NCI-H2081 (cell line): ENCODE measurements around the gene ALDOA.
"Not testable (repeated sequence)": the region's sequence is repeated elsewhere in the genome, so short reads cannot be mapped to it uniquely, and the experiment has no call there.

Experiments used
- DNase-seq, 2 experiments: peaks; one replicate each; lab custom pipeline; 2025; lab: John Stamatoyannopoulos, UW

ALDOA gene

DNA sequence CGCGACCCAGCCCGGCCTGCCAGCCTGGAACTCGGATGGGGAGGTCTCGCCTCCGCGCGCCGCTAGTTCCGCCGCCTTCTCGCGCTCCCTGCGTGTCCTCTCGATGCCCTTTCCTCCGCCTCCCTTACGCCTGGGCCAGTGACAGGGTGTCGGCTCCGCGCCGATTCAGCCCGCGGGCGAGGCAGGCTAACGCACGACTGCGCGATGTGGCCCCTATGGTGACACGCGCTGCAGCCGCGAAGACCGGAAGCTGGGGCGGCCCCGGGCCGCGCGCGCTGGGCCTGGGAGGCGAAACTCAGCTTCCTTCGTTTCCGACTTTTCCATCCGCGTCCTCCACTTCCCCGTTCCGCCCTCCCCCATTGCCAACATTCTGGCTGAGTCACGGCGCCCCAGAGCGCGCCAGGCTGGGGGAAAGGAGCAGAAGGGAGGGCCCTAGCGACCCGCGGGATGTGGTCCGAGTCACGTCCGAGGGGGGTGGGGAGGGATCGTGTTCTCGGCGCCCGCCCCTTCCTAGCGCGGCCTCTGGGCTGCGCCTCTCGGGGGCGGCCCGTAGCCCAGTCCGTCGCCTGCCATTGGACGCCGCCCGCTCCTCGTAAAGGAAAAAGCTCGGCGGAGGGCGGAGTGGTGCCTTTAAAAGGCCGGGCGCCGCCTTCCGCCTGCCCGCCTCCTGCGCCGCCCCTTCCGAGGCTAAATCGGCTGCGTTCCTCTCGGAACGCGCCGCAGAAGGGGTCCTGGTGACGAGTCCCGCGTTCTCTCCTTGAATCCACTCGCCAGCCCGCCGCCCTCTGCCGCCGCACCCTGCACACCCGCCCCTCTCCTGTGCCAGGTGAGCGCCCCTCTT lies at the start of gene ALDOA:
ALDOA (plus strand) TSS at position 659 of the 841 bp plus-strand sequence. CDS start 1,138 bp downstream, outside the sequence.
- peak; percentile 93 to 94 for DNase-seq

DNA sequence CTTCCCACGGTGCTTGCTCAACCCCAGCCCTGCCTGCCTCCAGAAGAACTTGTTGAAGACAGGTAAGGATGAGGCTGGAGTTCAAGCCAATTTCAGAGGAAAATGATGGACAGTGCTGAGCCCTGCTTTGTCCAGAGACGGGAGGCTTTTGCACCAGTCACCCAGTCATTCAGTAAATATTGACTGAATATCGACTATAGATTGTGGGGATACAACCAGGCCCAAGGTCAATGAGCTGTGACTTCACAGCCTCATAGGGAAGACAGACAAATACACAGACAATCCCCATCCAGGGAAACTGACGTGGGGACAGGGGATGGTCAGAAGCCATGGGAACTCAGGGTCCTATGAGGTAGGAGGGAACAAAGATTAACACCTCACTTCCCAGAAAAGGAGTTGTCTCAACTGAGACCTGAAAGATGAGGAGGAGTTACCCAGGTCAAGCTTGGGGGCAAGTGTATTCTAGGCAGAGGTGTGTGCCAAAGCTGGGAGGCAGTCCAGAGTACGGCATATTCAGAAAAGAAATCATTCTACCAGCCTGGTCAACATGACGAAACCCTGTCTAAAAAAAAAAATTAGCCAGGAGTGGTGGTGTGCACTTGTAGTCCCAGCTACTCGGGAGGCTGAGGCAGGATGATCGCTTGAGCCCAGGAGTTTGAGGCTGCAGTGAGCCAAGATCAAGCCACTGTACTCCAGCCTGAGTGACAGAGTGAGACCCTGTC lies 48.8 kb upstream of the ALDOA start:
- no peak for DNase-seq

DNA sequence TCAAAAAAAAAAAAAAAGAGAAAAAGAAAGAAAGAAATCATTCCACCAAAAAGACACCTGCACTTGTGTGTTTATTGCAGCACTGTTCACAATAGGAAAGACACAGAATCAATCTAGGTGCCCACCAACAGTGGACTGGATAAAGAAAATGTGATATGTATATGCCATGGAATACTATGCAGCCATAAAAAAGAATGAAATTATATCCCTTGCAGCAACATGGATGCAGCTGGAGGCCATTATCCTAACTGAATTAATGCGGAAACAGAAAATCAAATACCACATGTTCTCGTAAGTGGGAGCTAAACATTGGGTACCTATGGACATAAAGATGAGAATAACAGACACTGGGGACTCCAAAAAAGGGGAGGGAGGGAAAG lies 48.3 kb upstream of the ALDOA start:
- no peak for DNase-seq

DNA sequence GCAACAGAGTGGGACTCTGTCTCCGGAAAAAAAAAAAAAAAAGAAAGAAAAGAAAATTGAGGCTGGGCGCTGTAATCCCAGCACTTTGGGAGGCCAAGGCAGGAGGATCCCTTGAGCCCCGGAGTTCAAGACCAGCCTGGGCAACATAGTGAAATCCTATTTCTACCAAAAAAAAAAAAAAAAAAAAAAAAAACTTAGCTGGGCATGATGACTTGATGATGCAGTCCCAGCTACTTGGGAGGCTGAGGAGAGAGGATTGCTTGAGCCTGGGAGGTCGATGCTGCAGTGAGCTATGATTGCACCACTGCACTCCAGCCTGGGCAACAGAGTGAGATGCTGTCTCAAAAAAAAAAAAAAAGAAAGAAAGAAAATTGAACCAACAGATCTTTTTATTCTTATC lies 47.6 kb upstream of the ALDOA start:
- not testable (repeated sequence) for DNase-seq

DNA sequence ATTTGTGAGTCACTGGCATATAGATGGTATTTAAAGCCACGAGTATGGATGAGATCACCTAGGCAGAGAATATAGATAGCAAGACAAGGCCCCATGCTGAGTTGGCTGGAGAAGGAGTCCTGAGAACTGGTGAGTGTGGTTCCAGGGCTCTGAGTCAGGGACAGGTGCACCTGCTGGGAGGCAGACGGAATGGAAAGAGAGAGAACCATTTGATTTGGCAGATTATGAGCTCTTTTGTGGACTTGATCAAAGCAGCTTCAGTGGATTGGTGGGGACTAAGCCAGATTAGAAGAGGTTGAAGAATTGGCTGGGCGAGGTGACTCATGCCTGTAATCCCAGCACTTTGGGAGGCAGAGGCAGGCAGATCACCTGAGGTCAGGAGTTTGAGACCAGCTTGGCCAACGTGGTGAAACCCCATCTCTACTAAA lies 46.8 kb upstream of the ALDOA start:
- DNase-seq, result no peak

DNA sequence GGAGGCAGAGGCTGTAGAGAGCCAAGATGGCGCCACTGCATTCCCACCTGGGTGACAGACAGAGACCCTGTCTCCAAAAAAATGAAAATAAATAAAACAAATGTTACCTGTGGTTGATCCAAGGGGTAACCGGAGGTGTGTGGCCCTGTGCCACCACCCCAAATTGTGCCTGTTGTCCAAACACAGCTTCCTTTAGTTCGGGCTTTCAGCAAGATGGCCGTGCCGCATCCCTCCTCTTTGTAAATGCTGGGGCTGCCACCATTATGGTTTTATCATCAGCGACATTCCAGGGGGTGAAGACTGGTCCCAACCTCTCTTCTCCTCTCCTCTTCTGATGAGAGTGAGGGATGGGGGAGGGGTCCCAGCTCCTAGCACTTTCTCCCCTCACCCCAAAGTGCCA lies 42.7 kb upstream of the ALDOA start, which contains the start of gene C16orf92:
C16orf92 (plus strand) TSS at position 312 of the 400 bp plus-strand sequence. CDS start 143 bp downstream, outside the sequence.
- no peak for DNase-seq

DNA sequence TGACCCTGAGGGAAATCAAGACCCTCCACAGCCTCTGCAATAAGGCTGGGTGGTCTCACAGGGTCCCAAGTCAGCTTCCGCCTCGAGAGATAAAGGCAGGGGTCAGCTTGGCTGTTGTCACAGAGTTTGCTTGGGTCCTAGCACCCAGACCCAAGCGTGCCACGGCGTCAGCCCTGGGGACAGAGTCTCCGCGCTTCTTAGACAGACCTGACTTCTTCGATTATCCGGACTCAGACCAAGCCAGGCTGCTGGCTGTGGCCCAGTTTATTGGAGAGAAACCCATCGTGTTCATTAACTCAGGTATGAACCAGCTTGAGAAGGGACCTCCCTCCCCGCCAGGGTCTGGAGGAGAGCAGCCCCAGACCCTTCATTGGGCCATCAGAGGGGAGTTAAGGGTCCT lies 42.0 kb upstream of the ALDOA start:
- DNase-seq, result no peak

DNA sequence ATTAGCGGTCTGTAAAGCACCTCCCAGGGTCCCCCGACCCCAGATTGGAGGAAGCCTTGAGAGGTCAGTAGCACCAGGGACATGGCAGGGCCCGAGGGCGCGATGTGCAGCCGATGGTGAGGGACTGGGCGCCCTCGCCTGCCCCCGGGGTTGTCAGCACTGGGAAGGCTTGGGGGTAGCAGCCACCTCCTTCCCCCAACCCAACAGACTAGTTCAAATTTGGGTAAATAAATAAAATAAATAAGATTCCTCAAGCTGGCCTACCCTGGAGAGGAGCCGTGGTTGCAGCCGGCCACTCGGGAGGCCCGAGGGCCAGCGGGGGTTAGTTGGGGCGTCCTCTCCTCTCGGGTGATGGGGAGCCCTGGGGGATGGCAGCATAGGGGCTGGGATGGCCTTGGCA lies 41.1 kb upstream of the ALDOA start:
- no peak for DNase-seq

DNA sequence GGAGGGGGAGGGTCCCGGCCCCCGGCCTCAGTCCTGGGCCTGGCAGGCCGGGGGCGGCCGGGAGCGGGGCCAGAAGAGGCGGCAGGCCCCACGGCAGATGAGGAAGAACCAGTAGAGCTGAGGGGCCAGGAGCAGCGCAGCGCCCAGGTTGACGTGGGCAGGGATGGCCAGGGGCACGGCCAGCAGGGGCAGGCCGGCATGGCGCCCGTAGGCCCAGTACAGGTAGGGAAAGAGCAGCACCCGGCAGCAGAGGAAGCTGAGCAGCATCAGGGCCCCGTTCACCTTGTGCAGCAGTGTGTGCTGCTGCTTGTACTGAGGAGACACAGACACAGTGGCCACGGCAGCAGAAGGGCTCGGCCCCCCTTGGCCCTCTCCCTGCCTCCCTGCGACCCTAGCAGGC lies 40.4 kb upstream of the ALDOA start:
- no peak for DNase-seq

DNA sequence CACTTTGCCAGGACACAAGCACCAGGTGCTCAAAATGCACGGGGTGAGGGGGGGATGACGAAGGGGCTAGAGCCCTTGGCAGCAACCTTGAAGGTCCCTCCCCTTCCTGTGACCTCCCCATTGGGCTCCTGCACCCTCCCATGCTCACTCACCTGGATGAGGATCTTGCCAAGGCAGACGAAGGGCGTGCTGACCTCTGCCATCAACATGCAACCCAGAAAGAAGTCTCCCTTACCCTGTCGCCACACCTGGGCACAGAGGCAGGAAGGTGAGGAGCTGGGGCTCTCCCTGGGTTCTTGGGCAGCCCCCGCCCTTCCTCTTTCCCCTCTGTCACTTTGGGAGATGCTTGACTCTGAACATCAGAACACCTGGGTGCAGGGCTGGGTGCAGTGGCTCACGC lies 40.0 kb upstream of the ALDOA start:
- no peak for DNase-seq

DNA sequence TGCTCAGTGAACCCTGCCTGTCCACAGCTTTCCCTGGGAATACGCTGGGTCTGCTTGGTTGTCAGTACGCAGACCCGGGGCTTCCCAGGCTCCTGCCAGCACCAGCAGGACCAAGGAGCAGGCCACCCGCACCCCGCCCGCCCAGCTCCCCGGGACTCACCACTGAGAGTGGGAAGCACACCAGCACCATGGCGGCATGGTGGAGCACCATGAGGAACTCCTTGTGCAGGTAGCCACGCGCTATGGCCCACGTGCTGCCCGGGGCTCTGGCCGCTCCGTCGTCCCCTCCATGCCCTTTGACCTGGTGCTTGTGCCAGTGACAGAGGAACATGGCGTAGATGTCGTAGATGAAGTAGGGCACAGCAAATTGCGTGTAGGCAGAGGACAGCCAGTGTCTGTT lies 39.1 kb upstream of the ALDOA start:
- no peak for DNase-seq

DNA sequence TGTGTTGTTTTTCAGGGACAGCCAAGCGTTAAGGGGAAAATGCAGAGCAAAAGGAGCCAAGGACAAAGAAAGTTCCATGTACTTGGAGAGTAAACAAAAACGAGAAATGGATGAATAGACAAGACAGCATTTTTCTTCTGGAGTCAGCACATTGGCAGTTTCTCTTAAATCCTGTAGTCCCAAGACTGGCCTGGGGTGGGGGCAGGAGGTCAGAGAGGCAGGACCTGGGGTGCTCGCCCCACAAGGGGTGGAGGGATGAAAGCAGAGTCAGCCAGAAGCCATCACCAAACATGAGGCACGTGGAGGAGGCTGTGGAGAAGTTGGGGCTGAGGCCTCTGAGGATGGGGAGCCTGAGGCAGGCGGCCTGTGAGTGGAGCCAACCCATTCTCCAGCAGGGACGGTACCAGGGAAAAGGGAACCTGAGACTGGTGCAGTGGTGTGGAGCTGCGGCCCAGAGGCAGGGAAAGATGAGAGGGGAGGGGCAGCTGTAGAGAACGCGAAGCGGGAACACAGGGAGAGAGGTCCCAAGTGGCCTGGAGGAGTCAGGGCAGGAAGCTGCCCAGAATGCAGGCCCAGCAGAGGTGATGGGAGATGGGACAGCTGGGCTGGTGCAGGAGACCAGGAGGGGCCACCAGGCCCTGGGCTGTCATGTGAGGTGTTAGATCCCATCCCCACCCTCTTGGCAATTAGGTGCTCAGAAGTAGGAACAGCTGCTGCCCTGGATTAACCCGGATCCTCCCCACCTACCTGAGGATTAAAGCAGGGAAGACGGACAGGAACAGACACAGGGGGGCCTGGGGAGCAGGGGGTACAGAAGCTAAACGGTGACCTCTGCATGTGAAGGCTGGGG lies 37.7 kb upstream of the ALDOA start:
- DNase-seq, result no peak

DNA sequence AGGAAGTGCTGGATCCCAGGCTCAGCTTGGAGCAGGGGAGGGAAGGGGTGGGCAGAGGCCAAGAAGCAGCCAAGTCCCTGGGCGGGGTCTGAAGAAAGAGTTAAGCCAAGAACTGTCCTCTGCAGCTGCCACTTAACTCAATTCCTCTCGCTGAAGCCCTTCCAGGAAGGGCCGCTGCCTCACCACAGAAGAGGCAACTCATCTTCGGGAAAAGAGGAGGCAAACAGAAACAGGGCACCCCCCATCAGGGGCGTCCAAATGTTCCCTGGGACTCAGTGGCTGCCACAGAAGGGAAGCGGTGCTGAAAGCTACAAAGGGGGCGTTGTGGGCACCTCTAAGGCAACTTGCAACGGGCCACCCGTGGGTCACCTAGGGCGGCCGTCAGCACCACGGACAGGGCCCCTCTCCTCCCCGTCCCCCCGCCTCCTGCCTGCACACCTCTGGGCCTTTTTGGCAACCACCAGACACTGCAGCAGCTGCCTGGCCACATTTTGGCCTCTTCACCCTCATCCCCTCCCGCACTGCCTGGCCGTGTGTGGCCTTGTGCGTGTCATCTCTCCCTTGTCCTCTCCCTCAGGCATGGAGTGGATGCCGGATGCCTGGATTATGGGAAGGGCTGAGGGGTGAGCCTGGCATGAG lies 37.0 kb upstream of the ALDOA start:
- no peak for DNase-seq

DNA sequence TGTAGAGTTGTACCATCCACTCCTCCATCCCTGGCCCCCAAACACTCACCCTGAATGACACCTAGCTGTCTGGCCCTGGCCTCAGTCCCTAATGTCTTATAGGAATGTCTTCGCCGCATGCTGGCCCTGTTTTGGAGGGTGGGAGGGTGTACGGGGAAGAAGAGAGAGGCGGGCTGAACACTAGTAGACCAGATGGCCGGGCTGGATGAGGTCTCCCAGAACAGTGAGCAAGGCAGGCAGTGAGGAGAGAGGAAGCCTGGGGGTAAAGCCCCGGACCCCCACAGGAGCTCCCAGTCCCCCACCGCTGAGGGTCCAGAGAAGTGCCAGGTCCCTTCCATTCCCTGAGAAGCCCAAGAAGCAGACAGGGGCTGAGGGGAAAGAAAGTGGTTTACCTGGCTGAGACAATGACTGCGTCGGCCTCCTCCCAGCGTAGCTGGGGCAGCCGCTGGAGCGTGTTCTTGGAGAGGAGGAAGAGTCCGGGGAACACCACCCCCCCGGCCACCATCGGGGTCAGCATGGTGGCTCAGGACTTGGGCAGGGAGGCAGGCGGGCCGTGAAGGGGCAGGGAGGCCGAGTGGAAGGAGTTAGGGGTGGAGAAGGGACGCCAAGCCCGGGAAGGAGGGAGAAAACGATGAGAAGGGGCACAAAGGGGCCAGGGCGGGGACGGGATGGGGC lies 35.4 kb upstream of the ALDOA start:
- no peak for DNase-seq

DNA sequence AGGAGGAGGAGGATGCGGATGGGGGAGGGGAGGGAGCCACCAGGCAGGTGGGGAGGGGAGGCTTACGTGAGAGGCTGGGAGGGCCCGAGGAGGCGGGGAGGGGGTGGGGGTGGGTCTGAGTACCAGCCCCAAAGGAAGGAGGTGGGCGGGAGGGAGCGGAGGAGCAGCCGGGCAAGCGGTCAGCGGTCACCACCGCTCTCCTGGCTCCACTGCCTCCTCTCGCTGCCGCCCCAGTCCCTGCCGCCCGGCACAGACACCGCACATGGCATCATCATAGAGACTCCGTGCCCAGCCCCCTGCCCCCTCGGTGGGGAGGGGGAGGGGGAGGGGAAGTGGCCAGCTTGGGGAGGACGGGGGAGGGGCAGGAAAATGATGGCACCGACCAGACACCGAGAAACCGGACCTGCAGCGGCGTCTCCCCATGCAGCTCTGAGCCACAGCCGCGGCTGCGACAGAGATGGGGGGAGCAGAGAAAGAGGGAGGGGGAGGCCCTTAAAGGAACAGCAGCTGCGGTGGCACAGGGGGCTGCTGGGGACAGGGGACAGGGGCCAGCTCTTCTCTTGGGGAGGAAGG lies 34.6 kb upstream of the ALDOA start, which contains the start of gene TLCD3B:
TLCD3B (minus strand) TSS at position 431 of the 573 bp plus-strand sequence. CDS start 744 bp downstream, outside the sequence.
- peak in 1 of 2 experiments; percentile 20 for DNase-seq

DNA sequence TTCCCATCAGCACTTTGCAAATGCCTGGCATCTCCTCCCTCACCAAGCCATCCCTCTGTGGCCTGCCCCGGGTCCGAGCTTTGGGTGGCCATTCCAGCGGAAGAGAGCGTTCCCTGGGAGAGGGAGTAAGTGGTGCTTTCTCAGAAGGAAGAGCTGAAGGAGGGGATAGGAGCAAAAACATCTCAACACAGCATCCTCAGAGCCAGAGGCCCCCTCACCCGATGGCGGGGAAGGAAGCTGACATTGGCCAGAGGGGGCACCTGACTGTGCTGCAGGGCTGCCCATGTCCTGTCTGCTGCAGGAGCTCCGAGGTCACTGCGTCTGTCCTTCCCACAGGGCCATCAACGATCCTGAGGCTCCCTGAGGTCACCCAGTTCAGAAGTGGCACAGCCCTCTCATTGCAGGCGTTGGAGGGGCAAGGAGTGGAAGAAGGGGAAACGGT lies 34.1 kb upstream of the ALDOA start:
- no peak for DNase-seq

DNA sequence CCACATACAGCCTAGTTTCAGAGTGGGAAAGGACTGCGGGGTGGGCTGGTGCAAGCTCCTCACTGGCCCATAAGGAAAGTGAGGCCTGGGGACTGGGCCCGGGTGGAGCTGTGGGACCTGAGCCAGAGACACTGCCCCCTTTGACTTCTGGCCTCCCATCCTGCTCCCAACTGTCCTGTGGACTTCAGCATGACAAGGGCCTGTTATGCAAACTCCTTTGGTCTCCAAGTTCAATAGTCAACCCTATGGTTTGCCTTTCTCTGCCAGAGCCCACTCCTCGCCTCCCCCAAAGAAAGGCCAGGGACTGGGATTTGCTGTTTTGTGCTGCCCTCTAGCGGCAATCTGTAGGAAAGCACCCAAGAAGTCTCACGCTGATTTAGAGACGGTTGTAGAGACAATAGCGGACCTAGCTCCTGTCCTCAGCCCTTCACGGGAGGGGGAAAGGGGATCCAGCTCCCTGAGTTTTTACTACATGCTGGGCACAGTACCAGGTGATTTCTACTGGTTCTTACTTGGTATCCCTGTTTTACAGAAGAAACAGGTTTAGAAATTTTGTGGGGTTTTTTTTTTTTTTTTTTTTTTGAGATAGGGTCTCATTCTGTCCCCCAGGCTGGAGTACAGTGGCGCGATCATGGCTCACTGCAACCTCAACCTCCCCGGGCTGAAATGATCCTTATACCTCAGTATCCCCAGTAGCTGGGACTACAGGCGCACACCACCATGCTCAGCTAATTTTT lies 33.3 kb upstream of the ALDOA start:
- peak; percentile 75 to 78 for DNase-seq

DNA sequence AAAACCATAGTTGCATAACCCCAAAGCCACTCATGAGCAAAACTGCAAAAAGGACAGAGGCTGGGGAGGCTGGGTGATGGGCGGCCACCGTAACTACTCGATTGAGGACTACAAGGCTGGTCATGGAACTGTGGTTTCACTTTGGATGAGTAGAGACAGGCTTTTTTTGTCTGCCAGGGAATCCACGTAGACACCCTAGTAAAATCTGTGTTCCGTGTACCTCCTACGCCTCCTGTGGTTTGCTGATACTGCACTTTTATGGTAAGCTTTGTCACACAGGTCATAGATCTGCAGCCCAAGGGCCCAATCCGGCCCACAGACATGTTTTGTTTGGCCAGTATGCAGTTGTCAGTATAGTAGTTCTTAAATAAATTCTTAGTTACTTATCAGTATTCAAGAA lies 32.3 kb upstream of the ALDOA start:
- DNase-seq, result no peak

DNA sequence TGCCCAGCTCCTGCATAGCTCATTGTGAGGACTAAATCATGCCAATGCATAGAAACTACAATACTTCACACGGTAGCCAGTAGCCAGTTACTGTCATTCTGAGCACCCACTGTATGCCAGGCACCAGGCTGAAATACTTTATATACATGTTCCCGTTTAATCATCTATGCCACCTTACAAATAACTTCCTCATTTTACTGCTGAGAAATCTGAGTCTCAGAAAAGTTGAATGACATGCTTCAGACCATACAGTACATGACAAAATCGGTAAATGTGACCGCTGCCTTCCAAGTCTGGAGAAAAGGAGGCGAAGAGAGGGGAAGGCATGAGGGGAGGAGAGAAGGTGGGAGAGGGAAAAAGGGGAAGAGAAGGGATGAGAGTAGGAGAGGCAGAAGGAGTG lies 25.3 kb upstream of the ALDOA start:
- DNase-seq, result no peak

DNA sequence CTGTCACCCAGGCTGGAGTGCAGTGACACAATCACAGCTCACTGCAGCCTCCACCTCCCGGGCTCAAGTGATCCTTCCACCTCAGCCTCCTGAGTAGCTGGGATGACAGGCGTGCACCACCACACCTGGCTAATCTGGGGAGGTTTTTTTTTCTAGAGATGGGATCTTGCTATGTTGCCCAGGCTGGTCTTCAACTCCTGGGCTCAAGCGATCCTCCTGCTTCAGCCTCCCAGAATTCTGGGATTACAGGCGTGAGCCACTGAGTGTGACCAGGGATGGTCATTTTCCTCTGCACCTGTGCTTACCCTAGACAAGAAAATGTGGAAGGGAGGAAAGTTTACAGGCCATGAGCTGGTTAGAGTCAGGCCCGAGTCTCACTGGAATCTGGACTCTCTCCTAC lies 24.9 kb upstream of the ALDOA start:
- DNase-seq, result not testable (repeated sequence)
